HG03469 (cell line): ENCODE results near the gene IREB2.
"Not testable (repeated sequence)": the region's sequence is repeated elsewhere in the genome, so short reads cannot be mapped to it uniquely, and the experiment has no call there.

Experiments
- ATAC-seq: cut with Tn5 transposase; IDR thresholded peaks from one replicate; pipeline ENCODE4 v1.9.1; 2021; ENCODE audit warnings: mild to moderate bottlenecking, moderate library complexity, moderate number of reproducible peaks; ENCODE audit not compliant: unreplicated experiment

The IREB2 gene

DNA sequence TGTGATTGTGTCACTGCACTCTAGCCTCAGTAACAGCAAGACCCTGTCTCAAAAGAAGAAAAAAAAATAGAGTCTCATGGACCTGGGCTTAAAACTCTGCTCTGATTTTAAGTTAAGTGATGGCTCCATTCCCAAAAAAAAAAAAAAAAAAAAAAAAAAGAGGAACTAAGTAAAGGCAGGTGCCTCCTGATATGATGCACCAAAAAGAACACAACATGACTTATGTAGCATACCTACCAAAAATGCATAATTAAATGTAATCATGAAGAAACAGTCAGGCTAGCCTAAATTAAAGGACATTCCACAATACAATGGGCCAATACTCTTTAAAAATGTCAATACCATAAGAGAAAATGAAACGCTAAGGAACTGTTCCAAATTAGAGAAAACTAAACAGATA is 5.4 kb upstream of the IREB2 start:
- ATAC-seq, result no peak

DNA sequence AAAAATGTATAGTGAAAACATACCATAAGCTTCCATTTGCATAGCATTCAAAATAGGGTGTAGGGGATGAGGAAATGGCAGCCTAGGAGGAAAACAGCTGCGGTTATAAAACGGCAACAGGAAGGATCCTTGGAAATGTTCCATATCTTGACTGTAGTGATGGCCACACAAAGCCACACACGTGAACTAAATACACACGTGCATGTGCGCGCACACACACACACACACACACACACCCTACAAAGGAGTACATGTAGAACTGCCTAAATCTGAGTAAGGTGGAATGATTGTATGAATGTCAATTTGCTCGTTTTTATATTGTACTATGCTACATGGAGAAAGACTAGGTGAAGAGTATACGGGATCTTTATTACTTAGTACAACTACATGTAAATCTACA is 3.9 kb upstream of the IREB2 start:
- no peak for ATAC-seq

DNA sequence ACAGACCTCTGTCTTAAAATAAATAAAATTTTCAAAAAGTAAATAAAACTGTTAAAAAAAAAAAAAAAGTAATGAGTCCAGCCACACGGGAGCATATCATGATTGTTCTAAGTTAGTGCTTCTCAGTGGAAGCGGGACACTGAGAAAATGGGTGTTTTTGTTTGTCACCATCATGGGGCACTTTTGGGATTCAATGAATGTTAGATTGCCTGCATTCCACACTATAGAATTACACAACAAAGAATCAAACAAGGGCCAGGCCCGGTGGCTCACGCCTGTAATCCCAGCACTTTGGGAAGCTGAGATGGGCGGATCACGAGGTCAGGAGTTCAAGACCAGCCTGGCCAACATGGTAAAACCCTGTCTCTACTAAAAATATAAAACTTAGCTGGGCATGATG is 3.3 kb upstream of the IREB2 start:
- not testable (repeated sequence) for ATAC-seq

DNA sequence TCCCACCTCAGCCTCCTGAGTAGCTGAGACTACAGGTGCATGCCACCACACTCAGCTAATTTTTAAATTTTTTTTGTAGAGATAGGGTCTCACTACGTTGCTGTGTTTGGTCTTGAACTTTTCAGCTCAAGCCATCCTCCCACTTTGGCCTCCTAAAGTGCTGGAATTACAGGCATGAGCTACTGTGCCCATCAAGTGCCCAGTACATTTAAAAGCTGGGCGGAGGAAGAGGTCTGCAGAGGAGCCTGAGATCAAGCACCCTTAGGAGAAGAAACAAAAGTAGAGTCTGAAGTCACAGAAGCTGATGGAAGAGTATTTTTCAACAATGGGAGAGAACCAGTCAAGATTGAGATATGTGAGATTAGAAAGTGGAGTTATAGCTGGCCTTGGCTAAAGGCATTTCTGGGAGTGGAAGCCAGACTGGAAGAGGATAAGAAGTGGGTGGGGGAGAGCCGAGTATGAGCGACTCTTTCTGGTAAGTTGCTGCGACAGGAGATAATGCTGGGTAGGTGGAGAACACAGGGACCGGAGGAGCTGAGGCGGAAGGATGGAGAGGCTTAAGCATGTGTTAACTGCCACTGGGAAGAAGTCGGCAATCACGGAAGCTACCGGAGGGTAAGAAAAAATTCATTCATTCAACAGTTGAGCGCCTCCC is 782 bp upstream of the IREB2 start:
- no peak for ATAC-seq

- no peak for ATAC-seq
Measured at GRCh38 chr15:78438619-78439285, 736 bp downstream of the IREB2 start.

GRCh38 chr15:78440375-78441373 is 2.7 kb downstream of the IREB2 start:
- no peak for ATAC-seq

DNA sequence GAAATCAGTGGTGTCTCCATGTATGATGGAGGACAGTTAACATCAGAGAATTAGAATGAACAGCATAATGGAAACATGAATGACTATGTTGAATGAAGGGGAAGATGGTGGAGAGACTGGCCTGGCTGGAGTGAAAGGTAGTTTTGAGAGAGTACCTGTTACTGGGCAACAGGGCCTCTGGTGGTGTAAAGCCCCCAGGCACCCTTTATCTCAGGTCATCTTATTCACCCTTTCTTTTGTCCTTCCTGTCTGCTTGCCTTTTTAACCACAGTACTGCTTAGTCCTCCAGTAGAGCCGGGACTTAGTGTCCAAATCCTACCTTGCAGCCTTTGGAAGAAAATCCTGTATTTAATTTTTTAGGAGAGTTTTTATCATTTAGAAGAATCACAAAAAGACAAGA is 6.2 kb downstream of the IREB2 start:
- ATAC-seq, result no peak

DNA sequence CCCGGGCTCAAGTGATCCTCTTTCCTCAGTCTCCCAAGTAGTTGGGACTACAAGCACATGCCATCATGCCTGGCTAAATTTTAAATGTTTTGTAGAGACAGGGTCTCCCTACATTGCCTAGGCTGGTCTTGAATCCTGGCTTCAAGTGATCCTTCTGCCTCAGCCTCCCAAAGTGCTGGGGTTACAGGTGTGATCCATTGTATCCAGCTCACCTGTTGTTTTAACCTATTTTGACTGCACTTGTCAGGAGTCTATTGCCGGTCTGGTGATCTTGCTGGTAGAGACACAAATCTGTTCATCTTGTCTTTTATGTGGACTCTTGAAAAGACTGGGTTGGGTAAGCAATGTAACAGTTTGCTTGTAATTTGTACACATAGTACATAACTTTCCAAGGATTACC is 7.9 kb downstream of the IREB2 start:
- no peak for ATAC-seq

DNA sequence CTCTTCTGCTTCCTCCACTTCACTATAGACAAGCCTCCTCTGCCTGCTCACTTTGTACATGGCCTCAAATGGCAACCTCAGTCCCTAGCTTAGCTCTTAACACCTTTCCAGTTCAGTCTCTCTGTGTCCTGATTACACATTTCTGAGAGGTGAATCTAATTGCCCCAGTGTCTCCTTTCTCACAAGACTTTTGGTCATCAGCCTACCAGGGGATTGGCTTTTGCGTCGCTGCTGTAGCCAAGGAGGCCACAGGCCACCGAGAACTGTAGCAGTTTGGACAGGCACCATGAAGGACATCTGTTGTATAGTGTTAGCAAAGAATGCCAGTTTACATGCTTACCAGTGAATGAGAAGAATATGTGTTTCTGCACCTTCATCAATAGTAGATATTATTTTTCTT is 8.5 kb downstream of the IREB2 start:
- no peak for ATAC-seq

- ATAC-seq, result no peak
Measured at GRCh38 chr15:78448441-78449219, 10.6 kb downstream of the IREB2 start.

DNA sequence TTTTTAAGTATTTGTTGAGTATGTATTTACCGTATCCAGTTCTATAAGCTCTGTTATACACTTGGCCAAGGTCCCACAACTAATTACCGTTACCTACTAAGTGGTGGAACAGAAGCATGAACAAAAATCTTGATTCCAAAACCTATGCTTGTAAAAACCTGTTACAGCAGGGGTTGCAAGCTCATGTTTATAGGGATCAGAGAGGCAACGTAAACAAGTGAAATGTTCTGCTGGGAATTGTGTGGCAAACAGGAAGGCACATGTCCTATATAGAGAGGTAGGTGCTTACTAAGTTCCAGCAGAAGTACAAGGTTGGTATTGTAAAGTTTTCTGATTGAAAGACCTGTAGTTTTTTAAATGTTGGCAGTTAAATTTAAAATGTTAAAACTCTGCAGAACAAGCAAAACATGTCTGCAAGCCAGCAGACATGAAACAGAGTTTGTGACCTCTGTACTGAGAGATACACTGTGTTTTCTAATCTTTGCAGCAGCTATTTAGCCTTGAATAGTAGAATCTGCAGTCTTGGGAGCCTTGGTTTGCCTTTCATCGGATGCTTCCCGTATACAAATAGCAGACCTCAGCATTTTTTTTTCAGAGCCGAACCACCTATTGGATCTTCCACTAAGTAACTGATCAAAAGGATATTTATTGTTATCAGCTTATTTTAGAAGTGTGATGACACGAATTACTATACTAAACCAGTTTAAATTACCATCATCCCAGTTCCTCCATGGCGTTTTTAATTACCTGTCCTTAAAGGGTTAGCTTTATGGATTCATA is 11.4 kb downstream of the IREB2 start:
- ATAC-seq, result no peak

DNA sequence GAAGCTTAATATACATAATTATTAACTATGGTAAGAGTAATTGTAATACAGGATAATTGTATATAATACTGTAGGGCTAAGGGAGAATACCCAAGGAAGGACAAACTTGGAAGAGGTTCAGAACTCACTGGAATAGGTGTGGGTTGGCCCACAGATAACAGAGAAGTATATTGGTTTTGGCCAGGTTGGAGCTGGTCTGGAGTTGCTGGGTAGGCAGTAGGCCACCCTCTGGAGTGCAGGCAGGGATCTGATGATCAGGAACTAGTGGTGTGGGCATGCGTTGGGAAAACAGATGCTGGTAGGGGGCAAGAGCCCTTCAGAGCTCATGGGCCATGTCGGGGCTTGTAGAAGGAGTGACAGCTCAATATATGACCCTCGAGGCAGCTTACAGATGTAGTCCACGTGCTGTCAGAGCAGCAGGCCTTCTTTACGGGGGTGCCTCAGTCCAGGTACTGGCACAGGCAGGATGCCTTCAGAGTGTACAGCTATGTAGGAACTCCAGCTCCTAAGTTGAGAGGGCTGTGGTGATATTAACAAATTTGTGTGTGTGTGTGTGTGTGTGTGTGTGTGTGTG is 12.4 kb downstream of the IREB2 start:
- no peak for ATAC-seq

- ATAC-seq, result no peak
Measured at GRCh38 chr15:78452485-78452884, 14.5 kb downstream of the IREB2 start.

DNA sequence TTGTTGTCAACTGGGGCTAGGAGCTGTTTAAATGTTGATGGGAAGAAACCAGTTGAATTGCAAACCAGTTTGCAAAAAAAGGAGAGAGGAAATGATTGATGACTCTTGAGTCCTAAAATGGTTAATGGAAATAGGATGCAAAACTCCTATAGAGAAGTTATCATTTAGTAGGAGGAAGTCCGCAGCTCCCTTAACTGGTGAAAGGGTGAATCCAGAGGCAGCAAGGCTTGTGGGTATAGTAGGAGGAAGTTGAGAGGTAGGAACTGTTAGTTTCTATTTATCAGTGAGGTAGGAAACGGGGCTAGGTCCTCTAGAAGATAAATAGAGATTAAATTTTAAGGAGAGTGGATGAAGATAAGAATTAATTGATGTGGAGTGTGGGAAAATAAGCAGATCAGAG is 15.4 kb downstream of the IREB2 start:
- ATAC-seq, result no peak

- ATAC-seq, result no peak
Measured at GRCh38 chr15:78454992-78455391, 17.0 kb downstream of the IREB2 start.

- ATAC-seq, result no peak
Measured at GRCh38 chr15:78455749-78456148, 17.7 kb downstream of the IREB2 start.

DNA sequence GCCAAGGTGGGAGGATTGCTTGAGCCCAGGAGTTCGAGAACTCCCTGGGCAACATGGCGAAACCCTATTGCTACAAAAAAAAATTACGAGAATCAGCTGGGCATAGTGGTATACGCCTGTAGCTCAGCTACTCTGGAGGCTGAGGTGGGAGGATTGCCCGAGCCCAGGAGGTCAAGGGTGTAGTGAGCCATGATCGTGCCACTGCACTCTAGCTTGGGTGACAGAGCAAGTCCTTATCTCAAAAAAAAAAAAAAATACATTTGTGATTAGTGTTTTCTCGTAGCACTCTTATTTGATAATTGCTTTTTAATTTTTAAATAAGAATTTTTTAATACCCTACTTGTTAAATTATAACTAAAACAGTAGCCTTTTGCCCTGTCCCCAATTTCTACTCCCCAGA is 18.4 kb downstream of the IREB2 start:
- ATAC-seq, result no peak

GRCh38 chr15:78457101-78457500 is 19.1 kb downstream of the IREB2 start:
- ATAC-seq, result no peak

GRCh38 chr15:78460737-78461136 is 22.7 kb downstream of the IREB2 start:
- no peak for ATAC-seq
